ENCODE measurements around the gene SETD6. TPM values are rescaled to one million over a fixed set of nuclear protein-coding genes. Genes with fewer than 3 reads are reported as not detected.

Gene SETD6
- total and polyA plus RNA-seq, 2 of the 13 experiments (the other 11 are each of a cell fraction or from before 2014, with no cell fraction given): 24.0 to 25.7 TPM

GRCh38 chr16:58511933-58512815 lies 3.1 kb upstream of the SETD6 start (continued):
- TF ChIP-seq ZEB1 (IDR thresholded peaks at IDR 0.05; ENCODE audit: insufficient replicate concordance, low read depth): no peak
- TF ChIP-seq GATAD2A (CRISPR knock-in tag; IDR thresholded peaks at IDR 0.05): peak; percentile 36; the same call in 1 of the 2 replicates
- no peak for TF ChIP-seq ZBTB3 (CRISPR knock-in tag; IDR thresholded peaks at IDR 0.05; ENCODE audit: borderline replicate concordance, low read depth)
- no peak for TF ChIP-seq ZNF24 (IDR thresholded peaks at IDR 0.05)
- no peak for TF ChIP-seq THAP9 (CRISPR knock-in tag; IDR thresholded peaks at IDR 0.05; ENCODE audit: borderline replicate concordance)
- 0 out of 2 replicates have a peak, but pooled peaks have one; percentile 49 for TF ChIP-seq ARNTL (CRISPR knock-in tag; IDR thresholded peaks at IDR 0.05)
- no peak for TF ChIP-seq SOX5 (CRISPR knock-in tag; IDR thresholded peaks at IDR 0.05; ENCODE audit: borderline replicate concordance)
- TF ChIP-seq SKI (IDR thresholded peaks at IDR 0.05; ENCODE audit: partially characterized antibody): no peak
- TF ChIP-seq STAT5B (CRISPR knock-in tag; IDR thresholded peaks at IDR 0.05): peak; percentile 28; the same call in 1 of the 2 replicates
- TF ChIP-seq CSRNP1 (CRISPR knock-in tag; IDR thresholded peaks at IDR 0.05): peak; percentile 70
- TF ChIP-seq SP140L (CRISPR knock-in tag; IDR thresholded peaks at IDR 0.05; ENCODE audit: borderline replicate concordance): no peak
- TF ChIP-seq ZNF235 (CRISPR knock-in tag; IDR thresholded peaks at IDR 0.05; ENCODE audit: borderline replicate concordance): no peak
- no peak for TF ChIP-seq PHF20 (CRISPR knock-in tag; IDR thresholded peaks at IDR 0.05)
- no peak for TF ChIP-seq ZFP36 (IDR thresholded peaks at IDR 0.05; ENCODE audit: borderline replicate concordance, low read depth, low read length, partially characterized antibody)
- no peak for TF ChIP-seq SP1 (IDR thresholded peaks at IDR 0.05)
- TF ChIP-seq SP1 (CRISPR knock-in tag; IDR thresholded peaks at IDR 0.05): no peak
- TF ChIP-seq ZNF382 (CRISPR knock-in tag; IDR thresholded peaks at IDR 0.05; ENCODE audit: borderline replicate concordance): no peak
- TF ChIP-seq ZNF790 (CRISPR knock-in tag; IDR thresholded peaks at IDR 0.05; ENCODE audit: borderline replicate concordance): no peak
- TF ChIP-seq FOXA3 (CRISPR knock-in tag; IDR thresholded peaks at IDR 0.05): no peak
- no peak for TF ChIP-seq PRPF4 (IDR thresholded peaks at IDR 0.05; ENCODE audit: low read depth, low read length, poor library complexity, severe bottlenecking)
- no peak for TF ChIP-seq MTF1 (CRISPR knock-in tag; IDR thresholded peaks at IDR 0.05)
- TF ChIP-seq LRRFIP1 (CRISPR knock-in tag; conservative IDR thresholded peaks at IDR 0.05): no peak
- TF ChIP-seq SMAD1 (CRISPR knock-in tag; IDR thresholded peaks at IDR 0.05; ENCODE audit: borderline replicate concordance, low read depth): no peak
- no peak for TF ChIP-seq ZNF383 (CRISPR knock-in tag; IDR thresholded peaks at IDR 0.05; ENCODE audit: borderline replicate concordance)

Measured in HepG2 (cell line).